Keratinocyte (primary cell): ENCODE results near the gene GPR21. TPM values are rescaled to one million over a fixed set of nuclear protein-coding genes. Genes with fewer than 3 reads are reported as not detected.

Source experiments
- DNase-seq: peaks from one replicate; pipeline ENCODE4 v3.0.0-alpha.2; 2011; ENCODE audit warnings: low read depth, missing footprints, low spot score
- FAIRE-seq: peaks from 2 replicates; lab custom pipeline; 2011; peaks lifted over from hg19 to GRCh38; lab: Jason Lieb, UNC
- H2AFZ ChIP-seq: 2 replicates; pipeline ENCODE4 v1.6.0; 2012; ENCODE audit warnings: low read length, control low read depth, inconsistent platforms; ENCODE audit not compliant: control insufficient read depth
- H3K27ac ChIP-seq: 2 replicates; pipeline ENCODE4 v1.5.1; 2011; ENCODE audit warnings: low read length; ENCODE audit not compliant: control insufficient read depth, insufficient read depth
- H3K27me3 ChIP-seq: 3 replicates; pipeline ENCODE4 v1.6.0; 2011; ENCODE audit warnings: low read length; ENCODE audit not compliant: control insufficient read depth, insufficient read depth; ENCODE audit errors: extremely low read depth
- H3K36me3 ChIP-seq, 2 experiments: 2 replicates in 1 of 2; 3 replicates in 1 of 2; pipeline ENCODE4 v1.5.1; 2011; ENCODE audit warnings: low read length in 2 of 2, mild to moderate bottlenecking in 1 of 2; ENCODE audit not compliant: control insufficient read depth in 2 of 2, insufficient read depth in 2 of 2; ENCODE audit errors: extremely low read depth in 1 of 2
- H3K4me1 ChIP-seq: 3 replicates; pipeline ENCODE4 v1.5.1; 2011; ENCODE audit warnings: low read length; ENCODE audit not compliant: control insufficient read depth, insufficient read depth; ENCODE audit errors: extremely low read depth
- H3K4me2 ChIP-seq: 3 replicates; pipeline ENCODE4 v1.6.0; 2011; ENCODE audit warnings: low read depth, low read length; ENCODE audit not compliant: control insufficient read depth, insufficient read depth; ENCODE audit errors: extremely low read depth
- H3K4me3 ChIP-seq, 3 experiments: fragments of 200-600 bp in 1 of 3; sonication (generic) in 1 of 3; 2 replicates in 2 of 3; 3 replicates in 1 of 3; pipeline ENCODE4 v1.5.1; 2011 to 2016; ENCODE audit warnings: low read length in 3 of 3, mild to moderate bottlenecking in 3 of 3, control low read depth in 2 of 3, inconsistent platforms in 1 of 3, low read depth in 1 of 3, mixed read lengths in 1 of 3, mixed run types in 1 of 3, moderate library complexity in 1 of 3; ENCODE audit not compliant: control insufficient read depth in 2 of 3, insufficient read depth in 2 of 3; ENCODE audit errors: extremely low read depth in 1 of 3
- H3K79me2 ChIP-seq: 2 replicates; pipeline ENCODE4 v1.6.0; 2012; ENCODE audit warnings: low read length; ENCODE audit not compliant: control insufficient read depth, insufficient read depth
- H3K9ac ChIP-seq: 3 replicates; pipeline ENCODE4 v1.6.0; 2011; ENCODE audit warnings: low read length; ENCODE audit not compliant: control insufficient read depth, insufficient read depth; ENCODE audit errors: extremely low read depth
- H3K9me1 ChIP-seq: 3 replicates; pipeline ENCODE4 v1.6.0; 2011; ENCODE audit warnings: low read length; ENCODE audit not compliant: control insufficient read depth, insufficient read depth; ENCODE audit errors: extremely low read depth
- H3K9me3 ChIP-seq: 2 replicates; pipeline ENCODE4 v1.5.1; 2012; ENCODE audit warnings: low read depth, low read length; ENCODE audit not compliant: control insufficient read depth
- H4K20me1 ChIP-seq: 3 replicates; pipeline ENCODE4 v1.6.0; 2011; ENCODE audit warnings: low read length; ENCODE audit not compliant: control insufficient read depth, insufficient read depth; ENCODE audit errors: extremely low read depth
- EZH2 ChIP-seq: IDR thresholded peaks from one replicate; pipeline ENCODE4 v1.6.1; 2012; ENCODE audit warnings: inconsistent platforms, mild to moderate bottlenecking, low read length, moderate library complexity
- dilution Hi-C: fragments of 300-500 bp; cut with MboI; formaldehyde crosslinking; loops from one replicate; pipeline ENCODE4 v1.7.0; 2020; ENCODE audit warnings: low sequenced_read_pairs; ENCODE audit not compliant: extremely low pct_ligation_motif_present
- polyA plus RNA-seq, 5 experiments: library from polyadenylated mRNA; depleted of rRNA in 3 of 5; stranded (reverse) in 3 of 5; stranded (forward) in 1 of 5; unstranded in 1 of 5; fragments of >200 nt; gene quantifications; 1 replicate in 1 of 5; 2 replicates in 3 of 5; 3 replicates in 1 of 5; pipeline versions ENCODE4 v1.2.1 to v1.2.3, GENCODE V29; 2011 to 2012; ENCODE audit warnings: missing spikeins in 2 of 5, low read depth in 1 of 5, low replicate concordance in 1 of 5
- TF ChIP-seq, protein P1 (sequence below), 3 experiments: IDR thresholded peaks in 1 of 3; conservative IDR thresholded peaks in 1 of 3; optimal IDR thresholded peaks in 1 of 3; 2 replicates in 2 of 3; 3 replicates in 1 of 3; pipeline versions ENCODE3 to v1.5.1; 2011; ENCODE audit warnings: low read length in 3 of 3, mild to moderate bottlenecking in 3 of 3, moderate library complexity in 2 of 3, control low read depth in 1 of 3, inconsistent platforms in 1 of 3; ENCODE audit not compliant: insufficient read depth in 2 of 3; ENCODE audit errors: extremely low read depth in 1 of 3

Gene GPR21
- polyA plus RNA-seq, 1 donor (not counting 4 experiments of a cell fraction or from before 2014, with no cell fraction given) = 0.25 TPM

DNA sequence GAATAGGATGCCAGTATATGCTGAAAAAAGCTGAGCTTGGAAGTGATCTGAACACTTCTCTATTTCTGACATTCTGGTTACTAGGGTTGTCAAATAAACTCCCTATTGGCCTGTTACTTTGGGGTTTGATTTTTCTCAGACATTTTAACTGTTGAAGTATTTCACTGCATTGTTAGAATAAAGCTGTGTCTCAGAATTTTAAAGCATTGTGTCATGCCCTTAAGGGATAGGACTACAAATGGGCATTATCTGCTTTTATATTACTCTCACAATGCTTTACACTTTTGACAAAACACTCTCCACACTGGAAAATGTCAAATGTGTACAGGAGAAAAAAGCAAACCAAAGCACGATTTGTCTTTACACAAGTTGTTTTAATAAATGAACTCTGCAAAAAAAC lies 16.8 kb upstream of the GPR21 start:
- FAIRE-seq = no peak
- H3K36me3 ChIP-seq = peaks cover 0 to 5% of the 10 kb centered on the region in 2 experiments

DNA sequence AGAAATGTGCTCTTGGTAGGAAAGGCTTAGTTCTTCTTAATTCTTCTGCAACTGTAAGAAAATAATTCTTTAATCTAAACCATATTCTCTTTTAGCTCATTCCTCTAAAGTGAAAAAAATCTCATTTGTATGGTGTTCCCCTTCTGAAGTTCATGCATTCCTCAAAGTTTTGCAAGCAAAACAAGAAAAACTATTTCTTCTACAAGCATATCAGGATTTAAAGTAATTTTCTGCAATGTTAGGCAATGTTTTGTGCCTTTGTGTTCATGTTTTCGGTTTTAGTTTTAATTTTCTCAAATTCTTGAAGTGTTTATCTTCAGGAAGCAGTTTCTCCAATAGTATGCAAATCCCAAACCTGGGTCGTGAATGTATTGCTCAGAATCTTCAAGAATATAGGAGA lies 12.7 kb upstream of the GPR21 start:
- Histone ChIP-seq H3K9ac (no peak overlapping the region), H3K27ac (no peak overlapping the region)

More for the DNA sequence above, 16.8 kb upstream of the GPR21 start:
- no peak overlapping the region for H2AFZ ChIP-seq
- H3K9me3 ChIP-seq = no peaks in the 10 kb centered on the region
- DNase-seq = no peak
- no peaks in the 10 kb centered on the region for H3K27me3 ChIP-seq
- no peaks in the 10 kb centered on the region for H4K20me1 ChIP-seq
- no peaks in the 10 kb centered on the region for H3K9me1 ChIP-seq
- dilution Hi-C loops = no loop called here
- H3K4me2 ChIP-seq = no peak overlapping the region
- no peak overlapping the region for H3K27ac ChIP-seq
- TF ChIP-seq, protein P1, sequence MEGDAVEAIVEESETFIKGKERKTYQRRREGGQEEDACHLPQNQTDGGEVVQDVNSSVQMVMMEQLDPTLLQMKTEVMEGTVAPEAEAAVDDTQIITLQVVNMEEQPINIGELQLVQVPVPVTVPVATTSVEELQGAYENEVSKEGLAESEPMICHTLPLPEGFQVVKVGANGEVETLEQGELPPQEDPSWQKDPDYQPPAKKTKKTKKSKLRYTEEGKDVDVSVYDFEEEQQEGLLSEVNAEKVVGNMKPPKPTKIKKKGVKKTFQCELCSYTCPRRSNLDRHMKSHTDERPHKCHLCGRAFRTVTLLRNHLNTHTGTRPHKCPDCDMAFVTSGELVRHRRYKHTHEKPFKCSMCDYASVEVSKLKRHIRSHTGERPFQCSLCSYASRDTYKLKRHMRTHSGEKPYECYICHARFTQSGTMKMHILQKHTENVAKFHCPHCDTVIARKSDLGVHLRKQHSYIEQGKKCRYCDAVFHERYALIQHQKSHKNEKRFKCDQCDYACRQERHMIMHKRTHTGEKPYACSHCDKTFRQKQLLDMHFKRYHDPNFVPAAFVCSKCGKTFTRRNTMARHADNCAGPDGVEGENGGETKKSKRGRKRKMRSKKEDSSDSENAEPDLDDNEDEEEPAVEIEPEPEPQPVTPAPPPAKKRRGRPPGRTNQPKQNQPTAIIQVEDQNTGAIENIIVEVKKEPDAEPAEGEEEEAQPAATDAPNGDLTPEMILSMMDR (optimal IDR thresholded peaks at IDR 0.05 in 1 of 3, IDR thresholded peaks at IDR 0.05 in 1 of 3, conservative IDR thresholded peaks at IDR 0.05 in 1 of 3; ENCODE audit: extremely low read depth in 1 of 3, insufficient read depth in 2 of 3, low read length in 3 of 3) = no peak
- TF ChIP-seq EZH2 = no peak
- no peak overlapping the region for H3K9ac ChIP-seq
- H3K4me3 ChIP-seq = no peak overlapping the region
- H3K4me1 ChIP-seq = no peaks in the 10 kb centered on the region
- H3K79me2 ChIP-seq = no peaks in the 10 kb centered on the region

More for the DNA sequence above, 12.7 kb upstream of the GPR21 start:
- H3K27me3 ChIP-seq = no peaks in the 10 kb centered on the region
- H3K4me2 ChIP-seq = no peak overlapping the region
- TF ChIP-seq, protein P1 (optimal IDR thresholded peaks at IDR 0.05 in 1 of 3, IDR thresholded peaks at IDR 0.05 in 1 of 3, conservative IDR thresholded peaks at IDR 0.05 in 1 of 3; ENCODE audit: extremely low read depth in 1 of 3, insufficient read depth in 2 of 3, low read length in 3 of 3) = no peak
- no peak for TF ChIP-seq EZH2
- dilution Hi-C loops = no loop called here
- no peaks in the 10 kb centered on the region for H4K20me1 ChIP-seq
- H2AFZ ChIP-seq = no peak overlapping the region
- H3K4me3 ChIP-seq = no peak overlapping the region
- DNase-seq (no peak), FAIRE-seq (no peak)
- no peaks in the 10 kb centered on the region for H3K4me1 ChIP-seq
- peaks cover 0 to 6% of the 10 kb centered on the region in 2 experiments for H3K36me3 ChIP-seq
- no peaks in the 10 kb centered on the region for H3K79me2 ChIP-seq
- no peaks in the 10 kb centered on the region for H3K9me1 ChIP-seq
- H3K9me3 ChIP-seq = no peaks in the 10 kb centered on the region
